Activated CD8-positive, alpha-beta memory T cell treated with anti-CD3 and anti-CD28 coated beads for 36 hours (primary cell): Measurements from ENCODE around the gene FOXJ3. TPM values are rescaled to one million over a fixed set of nuclear protein-coding genes. Genes with fewer than 3 reads are reported as not detected.
"Not testable (repeated sequence)": the region's sequence is repeated elsewhere in the genome, so short reads cannot be mapped to it uniquely, and the experiment has no call there.

ENCODE experiments used
- CTCF ChIA-PET: fragments of 350-600 bp; sonication (Branson Sonifier 250); formaldehyde crosslinking; loops from one replicate; lab custom pipeline; 2021; ENCODE audit warnings: antibody characterized with exemption; lab: Charles Lee
- POLR2A ChIA-PET: fragments of 350-600 bp; sonication (Branson Sonifier 250); formaldehyde crosslinking; loops from one replicate; lab custom pipeline; 2021; ENCODE audit warnings: antibody characterized with exemption; lab: Charles Lee
- total RNA-seq, 2 experiments: library from RNA; stranded (reverse); gene quantifications; one replicate each; pipeline ENCODE4 v1.2.3, GENCODE V29; 2021

FOXJ3 gene
- total RNA-seq, 2 experiments from 2014 or later: 46.2 to 48.7 TPM

DNA sequence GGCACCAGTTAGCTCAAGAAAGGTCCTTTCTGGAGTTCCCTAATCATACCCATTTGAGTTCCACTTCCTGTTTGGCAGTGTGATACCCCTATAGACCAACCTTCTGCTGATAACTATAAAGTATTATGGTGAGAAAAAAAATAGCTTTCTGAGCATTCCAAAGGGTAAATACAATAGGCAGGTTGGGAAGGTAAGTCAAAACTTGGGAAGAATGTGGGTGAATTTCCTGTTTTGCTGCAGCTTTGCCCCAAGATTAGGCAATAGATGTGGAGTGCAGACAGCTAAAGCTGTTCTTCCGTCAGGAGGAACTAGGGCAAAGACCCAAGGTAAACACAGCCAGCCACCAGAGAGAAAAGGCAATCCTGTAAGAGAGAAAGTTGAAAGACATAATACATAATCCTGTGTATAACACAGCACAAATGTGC is 120.6 kb downstream of the FOXJ3 start:
- ChIA-PET POLR2A (no interaction called here), CTCF (no interaction called here)

- CTCF ChIA-PET: no interaction called here
- POLR2A ChIA-PET: no interaction called here
These were observed 123.8 kb downstream of the FOXJ3 start for GRCh38 chr1:42211224-42211623.

GRCh38 chr1:42210421-42211133 is 124.5 kb downstream of the FOXJ3 start:
- POLR2A ChIA-PET: no interaction called here

GRCh38 chr1:42209526-42210251 is 125.3 kb downstream of the FOXJ3 start:
- CTCF ChIA-PET: interaction anchor here (0.5 kb wide), 1 partner anchor 30 kb away, joined by 3 read pairs; no protein-coding TSS in a partner anchor
- POLR2A ChIA-PET: no interaction called here

More at GRCh38 chr1:42210421-42211133, 124.5 kb downstream of the FOXJ3 start:
- CTCF ChIA-PET: no interaction called here

DNA sequence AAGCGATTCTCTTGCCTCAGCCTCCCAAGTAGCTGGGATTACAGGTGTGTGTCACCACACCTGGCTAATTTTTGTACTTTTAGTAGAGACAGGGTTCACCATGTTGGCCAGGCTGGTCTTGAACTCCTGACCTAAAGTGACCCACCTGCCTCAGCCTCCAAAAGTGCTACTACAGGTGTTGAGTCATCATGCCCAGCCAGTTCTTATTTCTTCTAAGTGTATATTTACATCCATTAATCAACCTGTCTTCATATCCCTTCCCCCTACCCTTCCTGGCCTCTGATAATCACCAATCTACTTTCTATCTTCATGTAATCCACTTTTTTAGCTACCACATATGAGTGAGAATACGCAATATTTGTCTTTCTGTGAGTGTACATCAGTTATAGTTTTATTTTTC is 128.1 kb downstream of the FOXJ3 start:
- POLR2A ChIA-PET, CTCF ChIA-PET: not testable (repeated sequence)

DNA sequence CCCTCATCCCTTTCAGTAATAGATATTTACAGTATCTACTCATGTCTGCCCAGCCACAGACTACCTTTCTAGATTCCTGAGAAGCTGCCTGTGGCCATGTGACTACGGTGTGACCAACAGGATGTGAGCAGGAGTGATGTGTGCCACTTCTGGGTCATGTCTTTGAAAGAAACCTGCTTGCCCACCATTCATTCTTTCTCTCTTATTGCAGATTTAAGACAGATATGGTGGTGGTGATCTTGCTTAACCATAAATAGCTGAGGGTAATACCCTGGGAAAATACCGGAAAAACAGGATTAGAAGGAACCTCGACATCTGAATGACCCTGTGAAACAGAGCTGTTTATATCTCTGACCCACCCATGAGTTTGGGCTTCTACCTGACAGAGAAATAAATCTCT is 128.9 kb downstream of the FOXJ3 start:
- CTCF ChIA-PET: no interaction called here
- POLR2A ChIA-PET: interaction anchor here (1.0 kb wide), 1 partner anchor 10 kb away, joined by 3 read pairs; no protein-coding TSS in a partner anchor

- ChIA-PET POLR2A (no interaction called here), CTCF (interaction anchor here (0.6 kb wide), 1 partner anchor 1545 kb away, joined by 3 read pairs; no protein-coding TSS in a partner anchor)
These were observed 133.0 kb downstream of the FOXJ3 start for GRCh38 chr1:42201986-42202385.

- ChIA-PET POLR2A (no interaction called here), CTCF (no interaction called here)
These were observed 136.8 kb downstream of the FOXJ3 start for GRCh38 chr1:42198251-42198650.

- POLR2A ChIA-PET: interaction anchor here (1.1 kb wide), 1 partner anchor 10 kb away, joined by 3 read pairs; no protein-coding TSS in a partner anchor
- CTCF ChIA-PET: interaction anchor here (1.0 kb wide), 1 partner anchor 10 kb away, joined by 3 read pairs; no protein-coding TSS in a partner anchor
These were observed 139.2 kb downstream of the FOXJ3 start for GRCh38 chr1:42195841-42196240.

DNA sequence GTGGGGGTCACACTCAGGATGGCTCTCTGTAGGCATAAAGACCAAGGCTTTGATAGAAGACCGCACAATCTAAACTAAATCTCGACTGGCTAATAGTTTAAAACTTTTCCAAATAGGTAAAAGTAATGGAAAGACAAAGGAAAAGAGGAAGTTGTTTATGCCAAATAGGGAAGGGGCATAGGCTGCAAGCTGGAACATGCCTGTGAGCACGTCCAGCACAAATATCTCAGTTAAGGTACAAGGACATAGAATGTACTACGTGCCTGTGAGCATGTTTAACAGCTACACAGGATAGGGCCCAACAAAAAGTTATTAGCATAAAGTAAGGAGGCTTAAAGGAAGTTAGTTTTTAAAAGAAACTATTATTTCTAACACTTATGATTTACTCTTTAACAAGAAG is 142.9 kb downstream of the FOXJ3 start:
- ChIA-PET CTCF (no interaction called here), POLR2A (no interaction called here)

- ChIA-PET POLR2A (no interaction called here), CTCF (no interaction called here)
These were observed 143.7 kb downstream of the FOXJ3 start for GRCh38 chr1:42191319-42191718.

DNA sequence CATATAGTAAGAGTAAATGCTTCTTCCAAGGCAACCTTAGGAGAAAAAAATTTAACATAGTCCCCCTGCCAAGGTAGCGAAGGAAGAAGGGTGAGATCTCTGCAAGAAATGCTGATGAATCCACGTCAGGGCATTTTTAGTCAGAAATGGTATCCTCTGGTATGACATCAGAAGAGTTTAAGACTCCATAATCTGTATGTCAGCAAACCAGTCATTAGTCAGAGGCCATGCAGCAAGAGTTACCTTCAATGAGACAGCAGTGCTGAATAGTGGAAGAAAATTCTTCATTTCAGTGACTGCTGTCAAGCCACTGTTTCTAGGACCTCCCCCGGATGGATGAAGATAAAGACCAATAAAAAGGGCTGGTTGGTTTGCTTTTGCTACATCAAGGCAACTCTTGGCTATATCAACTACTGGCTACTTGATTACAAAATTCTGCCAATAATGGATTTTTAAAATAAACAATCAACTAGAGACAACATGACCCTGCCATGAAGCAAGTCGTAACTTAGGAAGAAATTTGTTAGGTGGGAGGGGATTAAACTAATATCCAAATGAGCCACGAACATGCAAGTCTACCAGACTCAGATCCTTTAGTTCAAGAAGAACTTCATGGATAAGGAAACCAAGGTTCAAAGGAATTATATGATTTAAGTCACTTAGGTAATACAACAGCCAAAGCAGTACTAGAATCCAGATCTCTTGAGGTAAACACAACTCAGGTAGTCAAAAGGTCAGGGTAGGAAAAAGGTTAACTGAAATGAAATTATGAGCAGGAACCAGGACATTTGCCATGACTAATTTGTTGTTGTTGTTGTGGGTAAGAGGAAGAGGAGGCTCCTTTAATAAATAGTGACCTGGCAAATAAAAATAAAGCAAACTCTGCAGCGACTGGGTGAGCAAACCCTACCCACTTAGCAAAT is 144.8 kb downstream of the FOXJ3 start:
- POLR2A ChIA-PET: no interaction called here
- CTCF ChIA-PET: no interaction called here

- CTCF ChIA-PET: interaction anchor here (0.8 to 1.2 kb wide), 3 partner anchors 9 to 13 kb away, joined by 3 to 4 read pairs (median 3); no protein-coding TSS in a partner anchor
- POLR2A ChIA-PET: no interaction called here
These were observed 148.9 kb downstream of the FOXJ3 start for GRCh38 chr1:42186152-42186551.

- POLR2A ChIA-PET: no interaction called here
- CTCF ChIA-PET: interaction anchor here (0.6 to 0.7 kb wide), 2 partner anchors 9 to 11 kb away, joined by 3 to 4 read pairs; no protein-coding TSS in a partner anchor
These were observed 150.4 kb downstream of the FOXJ3 start for GRCh38 chr1:42184616-42185015.

- POLR2A ChIA-PET: no interaction called here
- CTCF ChIA-PET: interaction anchor here (0.6 kb wide), 2 partner anchors 10 to 55 kb away, joined by 3 read pairs; no protein-coding TSS in a partner anchor
These were observed 151.1 kb downstream of the FOXJ3 start for GRCh38 chr1:42183957-42184268.

GRCh38 chr1:42183210-42183956 is 151.7 kb downstream of the FOXJ3 start:
- ChIA-PET POLR2A (no interaction called here), CTCF (interaction anchor here (0.6 to 1.2 kb wide), 2 partner anchors 10 to 54 kb away, joined by 3 read pairs; no protein-coding TSS in a partner anchor)

DNA sequence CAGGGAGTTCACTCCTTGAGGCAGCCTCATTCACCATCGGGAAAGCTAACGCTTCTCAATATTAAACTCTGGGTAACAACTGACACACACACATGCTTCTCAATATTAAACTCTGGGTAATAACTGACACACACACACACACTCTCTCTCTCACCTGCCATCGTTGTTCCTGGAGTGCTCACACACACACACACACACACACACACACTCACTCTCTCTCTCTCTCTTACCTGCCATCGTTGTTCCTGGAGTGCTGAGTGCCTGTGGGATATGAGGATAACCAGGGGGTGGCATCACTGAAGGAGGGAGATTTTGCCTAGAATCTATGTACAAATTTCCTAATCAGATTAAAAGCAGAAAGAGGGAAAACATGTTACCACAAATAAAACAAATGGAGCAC is 153.3 kb downstream of the FOXJ3 start:
- ChIA-PET POLR2A (no interaction called here), CTCF (no interaction called here)

DNA sequence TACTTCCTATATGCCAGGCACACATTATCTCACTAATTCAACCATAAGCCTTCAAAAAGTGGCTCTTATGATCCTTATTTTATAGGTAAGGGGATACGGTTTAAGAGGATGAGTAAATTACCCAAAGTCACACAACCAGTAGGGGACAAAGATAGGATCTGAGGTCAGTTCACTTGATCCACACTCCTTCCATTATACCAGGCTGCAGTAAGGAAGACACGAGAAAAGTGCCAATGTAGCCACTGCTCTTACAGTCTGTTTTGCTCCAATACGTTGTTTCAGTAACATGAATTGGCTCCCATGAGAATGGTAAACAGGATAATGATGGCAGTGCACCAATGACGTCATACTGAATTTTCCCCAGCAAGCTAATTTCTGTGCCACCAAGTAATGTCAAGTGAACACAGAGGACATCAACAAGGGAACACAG is 155.1 kb downstream of the FOXJ3 start:
- CTCF ChIA-PET: interaction anchor here (1.5 kb wide), 1 partner anchor 154 kb away, joined by 3 read pairs; no protein-coding TSS in a partner anchor
- POLR2A ChIA-PET: no interaction called here
